Liver (tissue), 9 donors: ENCODE measurements around the gene KCNE5. TPM values are rescaled to one million over a fixed set of nuclear protein-coding genes. Genes with fewer than 3 reads are reported as not detected.

ENCODE experiments used
- DNase-seq: peaks from one replicate; pipeline ENCODE4 v3.0.0-alpha.2; 2017; ENCODE audit warnings: low spot score
- H3K27ac ChIP-seq, 2 donors: one replicate each; pipeline ENCODE4 v1.7.0; 2013; ENCODE audit warnings: inconsistent platforms in 2 of 2, low read length in 2 of 2, control low read depth in 1 of 2, low read depth in 1 of 2, mild to moderate bottlenecking in 1 of 2
- H3K27me3 ChIP-seq, 4 donors: one replicate each; pipeline versions ENCODE4 v1.6.1 to v1.7.0; 2013; ENCODE audit warnings: low read length in 3 of 4, inconsistent platforms in 1 of 4, mild to moderate bottlenecking in 1 of 4, moderate library complexity in 1 of 4; ENCODE audit not compliant: control insufficient read depth in 4 of 4, insufficient read depth in 4 of 4
- H3K36me3 ChIP-seq, 4 donors: one replicate each; pipeline versions ENCODE4 v1.6.1 to v1.7.0; 2013; ENCODE audit warnings: low read length in 3 of 4, mild to moderate bottlenecking in 3 of 4, low read depth in 1 of 4, moderate library complexity in 1 of 4; ENCODE audit not compliant: control insufficient read depth in 4 of 4, insufficient read depth in 3 of 4
- H3K4me1 ChIP-seq, 4 donors: one replicate each; pipeline versions ENCODE4 v1.6.1 to v1.7.0; 2013; ENCODE audit warnings: low read length in 3 of 4, mild to moderate bottlenecking in 3 of 4, moderate library complexity in 1 of 4; ENCODE audit not compliant: control insufficient read depth in 4 of 4, insufficient read depth in 4 of 4
- H3K4me3 ChIP-seq, 3 donors: one replicate each; pipeline versions ENCODE4 v1.6.1 to v1.7.0; 2013; ENCODE audit warnings: low read length in 3 of 3, control low read depth in 1 of 3, low read depth in 1 of 3, mild to moderate bottlenecking in 1 of 3
- H3K9ac ChIP-seq, 2 donors: one replicate each; pipeline ENCODE4 v1.7.0; 2013; ENCODE audit warnings: low read length in 2 of 2, mild to moderate bottlenecking in 2 of 2, moderate library complexity in 2 of 2, control low read depth in 1 of 2, low read depth in 1 of 2
- H3K9me3 ChIP-seq, 4 donors: one replicate each; pipeline versions ENCODE4 v1.6.1 to v1.7.0; 2013; ENCODE audit warnings: low read length in 3 of 4; ENCODE audit not compliant: control insufficient read depth in 4 of 4
- ATF3 ChIP-seq: IDR thresholded peaks from 2 replicates; pipeline ENCODE4 v1.6.1; 2016; ENCODE audit warnings: antibody characterized with exemption
- EGR1 ChIP-seq, 2 donors: IDR thresholded peaks; 2 replicates each; pipeline ENCODE4 v1.6.1; 2016 to 2018; ENCODE audit warnings: antibody characterized with exemption in 2 of 2, low read depth in 2 of 2
- FOXA1 ChIP-seq: IDR thresholded peaks from 2 replicates; pipeline ENCODE4 v1.6.1; 2016; ENCODE audit warnings: antibody characterized with exemption
- FOXA2 ChIP-seq: IDR thresholded peaks from 2 replicates; pipeline ENCODE4 v1.6.1; 2016; ENCODE audit warnings: antibody characterized with exemption
- GABPA ChIP-seq, 2 donors: IDR thresholded peaks in 1 of 2; conservative IDR thresholded peaks in 1 of 2; 2 replicates each; pipeline ENCODE4 v1.6.1; 2016; ENCODE audit warnings: antibody characterized with exemption in 2 of 2, mild to moderate bottlenecking in 1 of 2, moderate library complexity in 1 of 2
- HNF4A ChIP-seq, 2 donors: conservative IDR thresholded peaks; 2 replicates each; pipeline ENCODE4 v1.6.1; 2016; ENCODE audit warnings: antibody characterized with exemption in 2 of 2, mild to moderate bottlenecking in 2 of 2
- HNF4G ChIP-seq: IDR thresholded peaks from 2 replicates; pipeline ENCODE4 v1.6.1; 2016; ENCODE audit warnings: antibody characterized with exemption
- JUND ChIP-seq, 2 donors: IDR thresholded peaks; 2 replicates each; pipeline ENCODE4 v1.6.1; 2016; ENCODE audit warnings: antibody characterized with exemption in 2 of 2
- MAX ChIP-seq: IDR thresholded peaks from 2 replicates; pipeline ENCODE4 v1.6.1; 2016; ENCODE audit warnings: antibody characterized with exemption
- NR2F2 ChIP-seq: IDR thresholded peaks from 2 replicates; pipeline ENCODE4 v1.6.1; 2016; ENCODE audit warnings: antibody characterized with exemption
- RXRA ChIP-seq, 2 donors: IDR thresholded peaks; 2 replicates each; pipeline ENCODE4 v1.6.1; 2017 to 2018; ENCODE audit warnings: antibody characterized with exemption in 2 of 2, mild to moderate bottlenecking in 1 of 2
- TAF1 ChIP-seq: conservative IDR thresholded peaks from 2 replicates; pipeline ENCODE4 v1.6.1; 2016; ENCODE audit warnings: antibody characterized with exemption, mild to moderate bottlenecking
- YY1 ChIP-seq: IDR thresholded peaks from 2 replicates; pipeline ENCODE4 v1.6.1; 2016; ENCODE audit warnings: antibody characterized with exemption, mild to moderate bottlenecking
- WGBS: extraction: QIAGEN DNeasy Blood & Tissue Kit; methylation state at CpG from one replicate; pipeline ENCODE4 v1.1.7; 2013; 5-methylcytosine and 5-hydroxymethylcytosine counted together
- polyA plus RNA-seq, 2 donors: library from polyadenylated mRNA; stranded (reverse) in 1 of 2; unstranded in 1 of 2; fragments of 200-250 nt in 1 of 2; fragments of >200 nt in 1 of 2; fragmentation: Nextera tagmentation in 1 of 2; extraction: Ambion mirVana in 1 of 2; gene quantifications; one replicate each; pipeline versions ENCODE4 v1.2.1 to v1.2.3, GENCODE V29; 2013 to 2015
- total RNA-seq, 2 donors: library from RNA; depleted of rRNA; stranded (reverse); fragments of >200 nt; gene quantifications; one replicate each; pipeline ENCODE4 v1.2.3, GENCODE V29; 2014
- TF ChIP-seq, protein P1 (sequence below): IDR thresholded peaks from 2 replicates; pipeline ENCODE4 v1.6.1; 2016; ENCODE audit warnings: antibody characterized with exemption, mild to moderate bottlenecking
- donor health status: healthy.
- donor health status: healthy.
- donor health status: healthy.
- donor health status: healthy.
- donor health status: healthy.

KCNE5 gene
- total and polyA plus RNA-seq, 4 donors, result 0.05 to 1.4 (median 0.33) TPM; not detected in 1

DNA sequence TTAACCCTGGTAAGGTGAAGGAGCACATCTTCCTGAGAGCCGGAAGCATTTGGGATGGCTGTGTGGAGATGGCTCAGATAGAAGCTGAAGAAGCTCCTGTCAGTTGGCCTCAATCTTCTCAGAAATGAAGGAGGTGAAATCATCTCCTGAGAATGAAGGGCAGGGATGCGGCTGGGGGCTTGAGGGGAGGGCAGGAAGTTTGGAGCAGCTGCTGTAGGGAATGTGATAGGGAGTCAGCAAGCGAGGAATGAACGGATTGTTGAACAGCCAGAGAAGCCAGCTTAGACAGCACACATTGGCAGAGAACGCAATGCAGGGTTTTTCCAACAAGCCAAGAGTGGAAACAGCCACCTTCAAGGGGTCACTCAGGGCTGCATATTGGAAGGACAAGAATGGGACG, 10.0 kb downstream of the KCNE5 start (continued):
- TF ChIP-seq, protein P1, sequence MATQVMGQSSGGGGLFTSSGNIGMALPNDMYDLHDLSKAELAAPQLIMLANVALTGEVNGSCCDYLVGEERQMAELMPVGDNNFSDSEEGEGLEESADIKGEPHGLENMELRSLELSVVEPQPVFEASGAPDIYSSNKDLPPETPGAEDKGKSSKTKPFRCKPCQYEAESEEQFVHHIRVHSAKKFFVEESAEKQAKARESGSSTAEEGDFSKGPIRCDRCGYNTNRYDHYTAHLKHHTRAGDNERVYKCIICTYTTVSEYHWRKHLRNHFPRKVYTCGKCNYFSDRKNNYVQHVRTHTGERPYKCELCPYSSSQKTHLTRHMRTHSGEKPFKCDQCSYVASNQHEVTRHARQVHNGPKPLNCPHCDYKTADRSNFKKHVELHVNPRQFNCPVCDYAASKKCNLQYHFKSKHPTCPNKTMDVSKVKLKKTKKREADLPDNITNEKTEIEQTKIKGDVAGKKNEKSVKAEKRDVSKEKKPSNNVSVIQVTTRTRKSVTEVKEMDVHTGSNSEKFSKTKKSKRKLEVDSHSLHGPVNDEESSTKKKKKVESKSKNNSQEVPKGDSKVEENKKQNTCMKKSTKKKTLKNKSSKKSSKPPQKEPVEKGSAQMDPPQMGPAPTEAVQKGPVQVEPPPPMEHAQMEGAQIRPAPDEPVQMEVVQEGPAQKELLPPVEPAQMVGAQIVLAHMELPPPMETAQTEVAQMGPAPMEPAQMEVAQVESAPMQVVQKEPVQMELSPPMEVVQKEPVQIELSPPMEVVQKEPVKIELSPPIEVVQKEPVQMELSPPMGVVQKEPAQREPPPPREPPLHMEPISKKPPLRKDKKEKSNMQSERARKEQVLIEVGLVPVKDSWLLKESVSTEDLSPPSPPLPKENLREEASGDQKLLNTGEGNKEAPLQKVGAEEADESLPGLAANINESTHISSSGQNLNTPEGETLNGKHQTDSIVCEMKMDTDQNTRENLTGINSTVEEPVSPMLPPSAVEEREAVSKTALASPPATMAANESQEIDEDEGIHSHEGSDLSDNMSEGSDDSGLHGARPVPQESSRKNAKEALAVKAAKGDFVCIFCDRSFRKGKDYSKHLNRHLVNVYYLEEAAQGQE, result no peak
- no peak for TF ChIP-seq HNF4G
- TF ChIP-seq TAF1, result no peak
- TF ChIP-seq FOXA1, result no peak
- no peak for TF ChIP-seq GABPA (IDR thresholded peaks at IDR 0.05 in 1 of 2, conservative IDR thresholded peaks at IDR 0.05 in 1 of 2)
- TF ChIP-seq ATF3, result no peak
- no peak for TF ChIP-seq JUND (IDR thresholded peaks at IDR 0.05)

DNA sequence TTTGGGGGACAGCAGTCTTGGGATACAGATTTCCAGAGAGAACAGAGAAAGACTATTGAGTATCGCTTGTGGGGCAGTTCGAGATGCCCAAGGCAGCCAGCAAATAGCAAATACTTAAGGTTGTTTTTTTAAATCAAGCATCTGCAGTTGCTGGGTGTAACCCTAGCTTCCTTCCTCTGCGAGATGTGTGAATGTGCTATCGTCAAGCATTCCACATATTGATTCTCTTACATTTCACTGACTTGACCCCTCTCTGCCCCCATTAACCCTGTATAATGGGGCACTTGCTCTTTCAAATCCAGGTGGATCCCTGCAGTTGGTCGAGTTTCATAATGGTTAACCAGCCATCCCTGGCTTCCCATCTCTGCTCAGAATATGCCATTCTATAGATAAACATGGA, 23.5 kb downstream of the KCNE5 start:
- no peak overlapping the region for H3K4me3 ChIP-seq
- 46% methylated on average over 5 of the region's 5 CpGs for WGBS
- DNase-seq, result no peak

More for the DNA sequence above, 23.5 kb downstream of the KCNE5 start:
- no peaks in the 10 kb centered on the region for H3K9me3 ChIP-seq
- no peak for TF ChIP-seq MAX
- no peak for TF ChIP-seq TAF1
- no peak for TF ChIP-seq FOXA1
- no peak for TF ChIP-seq EGR1 (IDR thresholded peaks at IDR 0.05; ENCODE audit: low read depth in 2 of 2)
- no peak for TF ChIP-seq FOXA2
- no peak for TF ChIP-seq HNF4G
- no peak for TF ChIP-seq YY1
- no peak for TF ChIP-seq NR2F2
- TF ChIP-seq, protein P1, result no peak
- no peak for TF ChIP-seq ATF3
- no peak for TF ChIP-seq HNF4A (conservative IDR thresholded peaks at IDR 0.05)
- TF ChIP-seq JUND (IDR thresholded peaks at IDR 0.05), result no peak
- no peak for TF ChIP-seq RXRA (IDR thresholded peaks at IDR 0.05)
- no peaks in the 10 kb centered on the region for H3K36me3 ChIP-seq
- H3K4me1 ChIP-seq, result no peaks in the 10 kb centered on the region
- H3K27ac ChIP-seq, result no peak overlapping the region
- no peaks in the 10 kb centered on the region for H3K27me3 ChIP-seq
- H3K9ac ChIP-seq, result no peak overlapping the region
